GM12878 (cell line): Measurements from ENCODE around the gene ZPR1.

Experiments
- CEBPB ChIP-seq, 2 experiments: fragments of 150-350 bp in 1 of 2; IDR thresholded peaks; 2 replicates each; pipeline ENCODE4 v1.6.1; 2012 to 2014; ENCODE audit warnings: low read depth in 2 of 2, low read length in 2 of 2, borderline replicate concordance in 1 of 2, inconsistent platforms in 1 of 2
- HDAC2 ChIP-seq: fragments of 200-600 bp; sonication (generic); IDR thresholded peaks from 2 replicates; pipeline ENCODE4 v1.6.1; 2017
- IKZF2 ChIP-seq, 2 experiments: fragments of 450-650 bp; IDR thresholded peaks; 2 replicates each; pipeline ENCODE4 v1.6.1; 2017; ENCODE audit warnings: mild to moderate bottlenecking in 2 of 2, moderate library complexity in 2 of 2
- JUNB ChIP-seq: IDR thresholded peaks from 2 replicates; pipeline ENCODE4 v1.6.1; 2016; ENCODE audit warnings: antibody characterized with exemption, mild to moderate bottlenecking
- KAT2A ChIP-seq: conservative IDR thresholded peaks from 2 replicates; pipeline ENCODE4 v1.6.1; 2011; ENCODE audit warnings: low read depth, low read length; ENCODE audit not compliant: control insufficient read depth
- NFIC ChIP-seq: IDR thresholded peaks from 2 replicates; pipeline ENCODE4 v1.6.1; 2012; ENCODE audit warnings: low read depth, mild to moderate bottlenecking, inconsistent platforms, low read length, moderate library complexity
- POLR2A ChIP-seq: IDR thresholded peaks from 2 replicates; pipeline ENCODE4 v1.6.1; 2011; ENCODE audit warnings: low read depth, mild to moderate bottlenecking, low read length
- POLR2AphosphoS5 ChIP-seq: IDR thresholded peaks from 2 replicates; pipeline ENCODE4 v1.6.1; 2011; ENCODE audit warnings: mild to moderate bottlenecking, low read length, inconsistent platforms
- SIN3A ChIP-seq: IDR thresholded peaks from 2 replicates; pipeline ENCODE4 v1.6.1; 2012; ENCODE audit warnings: low read depth, low read length, improper control_type of control experiment
- ZZZ3 ChIP-seq: IDR thresholded peaks from 2 replicates; pipeline ENCODE4 v1.6.1; 2011; ENCODE audit warnings: low read depth; ENCODE audit not compliant: control insufficient read depth, insufficient read length
- TF ChIP-seq, protein P1 (sequence below), 3 experiments: IDR thresholded peaks in 2 of 3; conservative IDR thresholded peaks in 1 of 3; 2 replicates each; pipeline ENCODE4 v1.5.1; 2011; ENCODE audit warnings: low read depth in 3 of 3, low read length in 3 of 3, mild to moderate bottlenecking in 3 of 3, control low read depth in 2 of 3, moderate library complexity in 2 of 3, inconsistent platforms in 1 of 3, mixed read lengths in 1 of 3; ENCODE audit not compliant: control insufficient read depth in 2 of 3, insufficient read depth in 1 of 3; ENCODE audit errors: extremely low read depth in 1 of 3
- TF ChIP-seq, protein P2 (sequence below): IDR thresholded peaks from 2 replicates; pipeline ENCODE4 v1.6.1; 2012; ENCODE audit warnings: mild to moderate bottlenecking, low read depth, low read length
- TF ChIP-seq, protein P3 (sequence below): fragments of 450-650 bp; IDR thresholded peaks from 2 replicates; pipeline ENCODE4 v1.6.1; 2017; ENCODE audit warnings: low read depth, mild to moderate bottlenecking, moderate library complexity

DNA sequence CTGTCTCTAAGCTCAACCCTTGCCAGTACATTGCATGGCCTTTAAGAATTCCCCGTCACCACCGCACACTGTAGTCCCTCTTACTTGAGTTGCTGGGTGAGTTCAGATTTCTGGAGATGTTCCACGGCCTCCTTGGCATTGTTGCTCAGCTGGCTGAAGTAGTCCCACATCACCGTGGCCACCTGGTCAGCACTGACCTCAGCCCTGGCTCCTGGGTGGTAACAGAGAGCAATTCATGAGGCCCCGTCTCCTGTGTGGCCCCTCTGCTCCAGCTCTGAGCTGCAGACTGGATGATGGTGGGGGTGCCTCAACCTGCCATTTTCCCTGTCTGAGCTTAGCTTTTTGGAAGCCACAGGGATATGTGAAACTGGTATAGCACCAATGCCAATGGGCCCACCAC is 34.8 kb upstream of the ZPR1 start:
- no peak for TF ChIP-seq HDAC2
- TF ChIP-seq, protein P1, sequence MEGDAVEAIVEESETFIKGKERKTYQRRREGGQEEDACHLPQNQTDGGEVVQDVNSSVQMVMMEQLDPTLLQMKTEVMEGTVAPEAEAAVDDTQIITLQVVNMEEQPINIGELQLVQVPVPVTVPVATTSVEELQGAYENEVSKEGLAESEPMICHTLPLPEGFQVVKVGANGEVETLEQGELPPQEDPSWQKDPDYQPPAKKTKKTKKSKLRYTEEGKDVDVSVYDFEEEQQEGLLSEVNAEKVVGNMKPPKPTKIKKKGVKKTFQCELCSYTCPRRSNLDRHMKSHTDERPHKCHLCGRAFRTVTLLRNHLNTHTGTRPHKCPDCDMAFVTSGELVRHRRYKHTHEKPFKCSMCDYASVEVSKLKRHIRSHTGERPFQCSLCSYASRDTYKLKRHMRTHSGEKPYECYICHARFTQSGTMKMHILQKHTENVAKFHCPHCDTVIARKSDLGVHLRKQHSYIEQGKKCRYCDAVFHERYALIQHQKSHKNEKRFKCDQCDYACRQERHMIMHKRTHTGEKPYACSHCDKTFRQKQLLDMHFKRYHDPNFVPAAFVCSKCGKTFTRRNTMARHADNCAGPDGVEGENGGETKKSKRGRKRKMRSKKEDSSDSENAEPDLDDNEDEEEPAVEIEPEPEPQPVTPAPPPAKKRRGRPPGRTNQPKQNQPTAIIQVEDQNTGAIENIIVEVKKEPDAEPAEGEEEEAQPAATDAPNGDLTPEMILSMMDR (IDR thresholded peaks at IDR 0.05 in 2 of 3, conservative IDR thresholded peaks at IDR 0.05 in 1 of 3; ENCODE audit: control insufficient read depth in 2 of 3, extremely low read depth in 1 of 3, insufficient read depth in 1 of 3, low read depth in 3 of 3, low read length in 3 of 3): no peak
- TF ChIP-seq KAT2A: no peak
- no peak for TF ChIP-seq ZZZ3
- no peak for TF ChIP-seq NFIC
- TF ChIP-seq CEBPB (IDR thresholded peaks at IDR 0.05; ENCODE audit: borderline replicate concordance in 1 of 2, low read depth in 2 of 2, low read length in 2 of 2): no peak
- TF ChIP-seq IKZF2 (IDR thresholded peaks at IDR 0.05): no peak
- no peak for TF ChIP-seq JUNB
- no peak for TF ChIP-seq POLR2AphosphoS5
- TF ChIP-seq SIN3A: no peak
- TF ChIP-seq, protein P2, sequence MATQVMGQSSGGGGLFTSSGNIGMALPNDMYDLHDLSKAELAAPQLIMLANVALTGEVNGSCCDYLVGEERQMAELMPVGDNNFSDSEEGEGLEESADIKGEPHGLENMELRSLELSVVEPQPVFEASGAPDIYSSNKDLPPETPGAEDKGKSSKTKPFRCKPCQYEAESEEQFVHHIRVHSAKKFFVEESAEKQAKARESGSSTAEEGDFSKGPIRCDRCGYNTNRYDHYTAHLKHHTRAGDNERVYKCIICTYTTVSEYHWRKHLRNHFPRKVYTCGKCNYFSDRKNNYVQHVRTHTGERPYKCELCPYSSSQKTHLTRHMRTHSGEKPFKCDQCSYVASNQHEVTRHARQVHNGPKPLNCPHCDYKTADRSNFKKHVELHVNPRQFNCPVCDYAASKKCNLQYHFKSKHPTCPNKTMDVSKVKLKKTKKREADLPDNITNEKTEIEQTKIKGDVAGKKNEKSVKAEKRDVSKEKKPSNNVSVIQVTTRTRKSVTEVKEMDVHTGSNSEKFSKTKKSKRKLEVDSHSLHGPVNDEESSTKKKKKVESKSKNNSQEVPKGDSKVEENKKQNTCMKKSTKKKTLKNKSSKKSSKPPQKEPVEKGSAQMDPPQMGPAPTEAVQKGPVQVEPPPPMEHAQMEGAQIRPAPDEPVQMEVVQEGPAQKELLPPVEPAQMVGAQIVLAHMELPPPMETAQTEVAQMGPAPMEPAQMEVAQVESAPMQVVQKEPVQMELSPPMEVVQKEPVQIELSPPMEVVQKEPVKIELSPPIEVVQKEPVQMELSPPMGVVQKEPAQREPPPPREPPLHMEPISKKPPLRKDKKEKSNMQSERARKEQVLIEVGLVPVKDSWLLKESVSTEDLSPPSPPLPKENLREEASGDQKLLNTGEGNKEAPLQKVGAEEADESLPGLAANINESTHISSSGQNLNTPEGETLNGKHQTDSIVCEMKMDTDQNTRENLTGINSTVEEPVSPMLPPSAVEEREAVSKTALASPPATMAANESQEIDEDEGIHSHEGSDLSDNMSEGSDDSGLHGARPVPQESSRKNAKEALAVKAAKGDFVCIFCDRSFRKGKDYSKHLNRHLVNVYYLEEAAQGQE: no peak
- TF ChIP-seq, protein P3, sequence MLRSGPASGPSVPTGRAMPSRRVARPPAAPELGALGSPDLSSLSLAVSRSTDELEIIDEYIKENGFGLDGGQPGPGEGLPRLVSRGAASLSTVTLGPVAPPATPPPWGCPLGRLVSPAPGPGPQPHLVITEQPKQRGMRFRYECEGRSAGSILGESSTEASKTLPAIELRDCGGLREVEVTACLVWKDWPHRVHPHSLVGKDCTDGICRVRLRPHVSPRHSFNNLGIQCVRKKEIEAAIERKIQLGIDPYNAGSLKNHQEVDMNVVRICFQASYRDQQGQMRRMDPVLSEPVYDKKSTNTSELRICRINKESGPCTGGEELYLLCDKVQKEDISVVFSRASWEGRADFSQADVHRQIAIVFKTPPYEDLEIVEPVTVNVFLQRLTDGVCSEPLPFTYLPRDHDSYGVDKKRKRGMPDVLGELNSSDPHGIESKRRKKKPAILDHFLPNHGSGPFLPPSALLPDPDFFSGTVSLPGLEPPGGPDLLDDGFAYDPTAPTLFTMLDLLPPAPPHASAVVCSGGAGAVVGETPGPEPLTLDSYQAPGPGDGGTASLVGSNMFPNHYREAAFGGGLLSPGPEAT: no peak
- TF ChIP-seq POLR2A: no peak
